H1 (cell line): ENCODE results near the gene MEIS3. TPM values are rescaled to one million over a fixed set of nuclear protein-coding genes. Genes with fewer than 3 reads are reported as not detected.

ENCODE experiments used
- CTCF ChIA-PET: fragments of 300-600 bp; sonication (Branson Sonifier 250); formaldehyde crosslinking; loops from one replicate; lab custom pipeline; 2021; ENCODE audit not compliant: partially characterized antibody; lab: Charles Lee
- POLR2A ChIA-PET: fragments of 300-600 bp; sonication (Branson Sonifier 250); formaldehyde crosslinking; loops from one replicate; lab custom pipeline; 2021; ENCODE audit warnings: inconsistent platforms; ENCODE audit not compliant: partially characterized antibody; lab: Charles Lee
- DNase-seq, 2 experiments: peaks; one replicate each; pipeline versions ENCODE4 v3.0.0 to v3.0.0-alpha.2; 2010 to 2022; ENCODE audit warnings: low spot score in 2 of 2, low read depth in 1 of 2, mixed read lengths in 1 of 2
- FAIRE-seq: peaks from 2 replicates; lab custom pipeline; 2011; peaks lifted over from hg19 to GRCh38; lab: Jason Lieb, UNC
- H2AFZ ChIP-seq: 2 replicates; pipeline ENCODE4 v1.8.1; 2012; ENCODE audit warnings: low read length, inconsistent platforms
- H2AK5ac ChIP-seq: 2 replicates; pipeline ENCODE4 v1.6.1; 2013; ENCODE audit warnings: low read depth, low read length
- H2BK120ac ChIP-seq: replicated peaks from 2 replicates; pipeline ENCODE3; 2013; ENCODE audit warnings: low read depth, low read length, inconsistent platforms
- H2BK12ac ChIP-seq: 2 replicates; pipeline ENCODE4 v1.6.1; 2013; ENCODE audit warnings: low read depth, low read length
- H2BK15ac ChIP-seq: 2 replicates; pipeline ENCODE4 v1.6.1; 2013; ENCODE audit warnings: low read length
- H2BK20ac ChIP-seq: 2 replicates; pipeline ENCODE4 v1.6.1; 2013; ENCODE audit warnings: low read length
- H2BK5ac ChIP-seq: 2 replicates; pipeline ENCODE4 v1.6.1; 2013; ENCODE audit warnings: low read depth, low read length
- H3K14ac ChIP-seq: 2 replicates; pipeline ENCODE4 v1.6.1; 2013; ENCODE audit warnings: inconsistent platforms; ENCODE audit not compliant: insufficient read length
- H3K18ac ChIP-seq: 2 replicates; pipeline ENCODE4 v1.6.1; 2013; ENCODE audit warnings: low read length; ENCODE audit errors: extremely low read depth
- H3K23ac ChIP-seq: 2 replicates; pipeline ENCODE4 v1.6.1; 2013; ENCODE audit warnings: inconsistent platforms; ENCODE audit not compliant: insufficient read length
- H3K23me2 ChIP-seq: 2 replicates; pipeline ENCODE4 v1.6.1; 2013; ENCODE audit warnings: low read depth, low read length
- H3K27ac ChIP-seq: 2 replicates; pipeline ENCODE4 v1.6.1; 2011; ENCODE audit warnings: low read depth, low read length, inconsistent platforms
- H3K27me3 ChIP-seq, 4 experiments: replicated peaks in 1 of 4; 1 replicate in 1 of 4; 2 replicates in 3 of 4; pipeline versions ENCODE4 v1.6.1 to v1.8.1; 2011 to 2013; ENCODE audit warnings: low read length in 3 of 4, mild to moderate bottlenecking in 3 of 4, inconsistent platforms in 2 of 4, mixed read lengths in 2 of 4, moderate library complexity in 1 of 4; ENCODE audit not compliant: control insufficient read depth in 3 of 4, insufficient read depth in 3 of 4; ENCODE audit errors: extremely low read depth in 1 of 4
- H3K36me3 ChIP-seq, 4 experiments: 2 replicates each; pipeline versions ENCODE4 v1.6.1 to v1.8.1; 2011 to 2013; ENCODE audit warnings: mild to moderate bottlenecking in 4 of 4, low read length in 3 of 4, moderate library complexity in 2 of 4, control low read depth in 1 of 4, inconsistent platforms in 1 of 4; ENCODE audit not compliant: insufficient read depth in 4 of 4, control insufficient read depth in 2 of 4
- H3K4ac ChIP-seq: replicated peaks from 2 replicates; pipeline ENCODE3; 2013; ENCODE audit warnings: low read length, low read depth, mixed read lengths, inconsistent platforms; ENCODE audit not compliant: insufficient read length
- H3K4me1 ChIP-seq, 4 experiments: replicated peaks in 1 of 4; 1 replicate in 1 of 4; 2 replicates in 3 of 4; pipeline versions ENCODE4 v1.6.1 to v1.8.1; 2011 to 2013; ENCODE audit warnings: low read length in 3 of 4, inconsistent platforms in 2 of 4, mixed read lengths in 1 of 4; ENCODE audit not compliant: insufficient read depth in 4 of 4, control insufficient read depth in 3 of 4
- H3K4me2 ChIP-seq, 2 experiments: 2 replicates each; pipeline versions ENCODE4 v1.6.1 to v1.8.1; 2011 to 2013; ENCODE audit warnings: low read depth in 2 of 2, low read length in 2 of 2, control low read depth in 1 of 2, inconsistent platforms in 1 of 2, mild to moderate bottlenecking in 1 of 2; ENCODE audit not compliant: insufficient read depth in 1 of 2
- H3K4me3 ChIP-seq, 4 experiments: fragments of 200-600, 300-600 bp in 1 of 4; sonication (generic), shearing (Covaris generic), sonication (Bioruptor Twin) in 1 of 4; 2 replicates each; pipeline versions ENCODE4 v1.5.1 to v1.8.1; 2011 to 2016; ENCODE audit warnings: low read length in 4 of 4, low read depth in 3 of 4, control low read depth in 2 of 4, inconsistent platforms in 2 of 4, mild to moderate bottlenecking in 2 of 4, mixed read lengths in 1 of 4, moderate library complexity in 1 of 4; ENCODE audit not compliant: insufficient read depth in 2 of 4; ENCODE audit errors: extremely low read depth in 1 of 4
- H3K56ac ChIP-seq: replicated peaks from 2 replicates; pipeline ENCODE3; 2013; ENCODE audit warnings: low read depth, mild to moderate bottlenecking, mixed read lengths, low read length, inconsistent platforms; ENCODE audit not compliant: insufficient read length
- H3K79me1 ChIP-seq: 2 replicates; pipeline ENCODE4 v1.6.1; 2013; ENCODE audit warnings: low read depth, low read length, control low read depth
- H3K79me2 ChIP-seq, 2 experiments: 2 replicates each; pipeline versions ENCODE4 v1.6.1 to v1.8.1; 2012 to 2013; ENCODE audit warnings: low read length in 2 of 2, mild to moderate bottlenecking in 2 of 2, inconsistent platforms in 1 of 2; ENCODE audit not compliant: insufficient read depth in 2 of 2, control insufficient read depth in 1 of 2
- H3K9ac ChIP-seq, 4 experiments: replicated peaks in 1 of 4; 1 replicate in 1 of 4; 2 replicates in 3 of 4; pipeline versions ENCODE4 v1.6.1 to v1.8.1; 2011 to 2013; ENCODE audit warnings: low read depth in 3 of 4, low read length in 3 of 4, control low read depth in 2 of 4, mild to moderate bottlenecking in 2 of 4, moderate library complexity in 2 of 4, inconsistent platforms in 1 of 4; ENCODE audit errors: extremely low read depth in 1 of 4
- H3K9me3 ChIP-seq, 2 experiments: 2 replicates each; pipeline versions ENCODE4 v1.6.1 to v1.8.1; 2012 to 2013; ENCODE audit warnings: mild to moderate bottlenecking in 2 of 2, moderate library complexity in 2 of 2, control low read depth in 1 of 2, inconsistent platforms in 1 of 2, low read depth in 1 of 2, low read length in 1 of 2, mixed read lengths in 1 of 2; ENCODE audit not compliant: insufficient read depth in 2 of 2
- H4K20me1 ChIP-seq, 2 experiments: replicated peaks in 1 of 2; 2 replicates each; pipeline versions ENCODE3 to v1.8.1; 2011 to 2013; ENCODE audit warnings: inconsistent platforms in 2 of 2, low read length in 2 of 2, mild to moderate bottlenecking in 1 of 2; ENCODE audit not compliant: insufficient read depth in 2 of 2, control insufficient read depth in 1 of 2
- H4K5ac ChIP-seq: 2 replicates; pipeline ENCODE4 v1.6.1; 2013; ENCODE audit warnings: low read length, low read depth, mixed read lengths, inconsistent platforms; ENCODE audit not compliant: insufficient read length
- H4K8ac ChIP-seq: 2 replicates; pipeline ENCODE4 v1.8.0; 2013; ENCODE audit warnings: mild to moderate bottlenecking, moderate library complexity, low read length, inconsistent platforms; ENCODE audit not compliant: insufficient read depth; ENCODE audit errors: extremely low read depth
- H4K91ac ChIP-seq: replicated peaks from 2 replicates; pipeline ENCODE3; 2013; ENCODE audit warnings: low read length, mixed read lengths, inconsistent platforms; ENCODE audit not compliant: insufficient read length
- CTCF ChIP-seq, 3 experiments: IDR thresholded peaks; 1 replicate in 2 of 3; 2 replicates in 1 of 3; pipeline versions ENCODE4 v1.5.1 to v1.6.1; 2011; ENCODE audit warnings: low read length in 3 of 3, mild to moderate bottlenecking in 3 of 3, inconsistent platforms in 2 of 3, low read depth in 1 of 3, moderate library complexity in 1 of 3; ENCODE audit not compliant: insufficient read depth in 1 of 3; ENCODE audit errors: control extremely low read depth in 1 of 3
- MAX ChIP-seq: IDR thresholded peaks from 2 replicates; pipeline ENCODE4 v1.6.1; 2012; ENCODE audit warnings: inconsistent platforms
- RAD21 ChIP-seq, 2 experiments: IDR thresholded peaks in 1 of 2; conservative IDR thresholded peaks in 1 of 2; 2 replicates each; pipeline ENCODE4 v1.6.1; 2011; ENCODE audit warnings: low read depth in 2 of 2, low read length in 2 of 2, improper control_type of control experiment in 1 of 2, inconsistent platforms in 1 of 2, mild to moderate bottlenecking in 1 of 2, moderate library complexity in 1 of 2
- WGBS, 2 experiments: shearing (Covaris generic) in 1 of 2; methylation state at CpG; one replicate each; pipeline versions ENCODE4 v1.1.6 to v1.1.7; 2013 to 2015; ENCODE audit warnings: low lambda C conversion rate in 2 of 2, mixed read lengths in 2 of 2, inconsistent platforms in 1 of 2, low coverage in 1 of 2, missing lambda C conversion rate in 1 of 2; ENCODE audit not compliant: insufficient replicate concordance in 2 of 2, insufficient coverage in 1 of 2, insufficient read length in 1 of 2; ENCODE audit errors: extremely low coverage in 1 of 2, missing lambda C conversion rate in 1 of 2; 5-methylcytosine and 5-hydroxymethylcytosine counted together
- polyA plus RNA-seq, 7 experiments: library from polyadenylated mRNA; depleted of rRNA in 3 of 7; stranded (reverse) in 5 of 7; unstranded in 2 of 7; fragments of >200 nt in 5 of 7; fragments of 200-250 nt in 2 of 7; gene quantifications; 1 replicate in 5 of 7; 2 replicates in 1 of 7; 4 replicates in 1 of 7; pipeline versions ENCODE4 v1.2.1 to v1.2.3, GENCODE V29; 2011 to 2013; ENCODE audit warnings: missing spikeins in 2 of 7, mixed read lengths in 2 of 7
- total RNA-seq: library from RNA; stranded (reverse); fragmentation: NEBNext Ultra II Directional; extraction: Animal tissue kit (Norgen Biotek cat#: 25700); gene quantifications from 2 replicates; pipeline ENCODE4 v1.2.1, GENCODE V29; 2021

Gene MEIS3
- total and polyA plus RNA-seq, 2 of the 8 experiments (the other 6 are each of a cell fraction or from before 2014, with no cell fraction given): 24.5 to 28.2 TPM

GRCh38 chr19:47357788-47358680 is 61.3 kb downstream of the MEIS3 start:
- H3K36me3 ChIP-seq: peaks cover 56 to 92% (median 78%) of the 10 kb centered on the region in 4 experiments
- H3K27me3 ChIP-seq: no peaks in the 10 kb centered on the region
- H4K5ac ChIP-seq: no peak overlapping the region
- H2BK5ac ChIP-seq: no peak overlapping the region
- H3K18ac ChIP-seq: no peak overlapping the region
- no peak overlapping the region for H3K4me2 ChIP-seq
- H3K4me1 ChIP-seq: no peaks in the 10 kb centered on the region
- no peak overlapping the region for H3K4ac ChIP-seq
- 96% methylated on average over 28 of the region's 28 CpGs; no CpG with 5 or more reads in 1 of the 2 experiments for WGBS, 2 experiments
- peak overlapping the region; percentile 25; the same call in 1 of the 2 replicates for H4K8ac ChIP-seq
- no peak overlapping the region for H4K91ac ChIP-seq
- no peak overlapping the region for H3K14ac ChIP-seq
- no peak overlapping the region for H3K9ac ChIP-seq
- no peak overlapping the region for H3K27ac ChIP-seq
- H3K79me1 ChIP-seq: peaks cover 9% of the 10 kb centered on the region
- DNase-seq (peak in 1 of 2 experiments; percentile 73), FAIRE-seq (no peak)
- H3K79me2 ChIP-seq: peaks cover 0 to 8% of the 10 kb centered on the region in 2 experiments; a peak in 1 of 4 replicates
- no peak overlapping the region for H2BK12ac ChIP-seq
- ChIA-PET CTCF (interaction anchor here (0.6 to 3.0 kb wide), 18 partner anchors 8 to 80 kb away, joined by 3 to 11 read pairs (median 4); partner anchors contain the start of gene DHX34), POLR2A (interaction anchor here (0.7 to 3.2 kb wide), 6 partner anchors 9 to 32 kb away, joined by 3 to 12 read pairs (median 4); partner anchors contain the start of gene DHX34)
- no peaks in the 10 kb centered on the region for H3K23me2 ChIP-seq
- TF ChIP-seq MAX: no peak
- peak; percentile 43 to 61 (median 57); a peak in 3 of 4 replicates for TF ChIP-seq CTCF (IDR thresholded peaks at IDR 0.05; ENCODE audit: control extremely low read depth in 1 of 3, insufficient read depth in 1 of 3, low read depth in 1 of 3, low read length in 3 of 3)
- peak; percentile 29 to 46; a peak in 2 of 4 replicates for TF ChIP-seq RAD21 (IDR thresholded peaks at IDR 0.05 in 1 of 2, conservative IDR thresholded peaks at IDR 0.05 in 1 of 2; ENCODE audit: low read depth in 2 of 2, low read length in 2 of 2)
- no peak overlapping the region for H3K23ac ChIP-seq
- H2AFZ ChIP-seq: no peak overlapping the region
- H3K56ac ChIP-seq: no peak overlapping the region
- H2AK5ac ChIP-seq: no peak overlapping the region
- no peak overlapping the region for H2BK15ac ChIP-seq
- peaks cover 3 to 13% of the 10 kb centered on the region in 2 experiments for H4K20me1 ChIP-seq
- no peaks in the 10 kb centered on the region for H3K9me3 ChIP-seq
- H2BK20ac ChIP-seq: no peak overlapping the region
- no peak overlapping the region for H3K4me3 ChIP-seq
- H2BK120ac ChIP-seq: no peak overlapping the region
